Embryonic facial prominence (tissue), 1 donor: ENCODE measurements around the gene PSMD14.
"Not testable (repeated sequence)": the region's sequence is repeated elsewhere in the genome, so short reads cannot be mapped to it uniquely, and the experiment has no call there.

Experiments
- DNase-seq: peaks from one replicate; pipeline ENCODE4 v3.0.0-alpha.2; 2016; ENCODE audit errors: extremely low spot score

The PSMD14 gene

GRCh38 chr2:161337247-161337646 lies 29.0 kb downstream of the PSMD14 start:
- DNase-seq: no peak

GRCh38 chr2:161339532-161339931 lies 31.3 kb downstream of the PSMD14 start:
- not testable (repeated sequence) for DNase-seq

DNA sequence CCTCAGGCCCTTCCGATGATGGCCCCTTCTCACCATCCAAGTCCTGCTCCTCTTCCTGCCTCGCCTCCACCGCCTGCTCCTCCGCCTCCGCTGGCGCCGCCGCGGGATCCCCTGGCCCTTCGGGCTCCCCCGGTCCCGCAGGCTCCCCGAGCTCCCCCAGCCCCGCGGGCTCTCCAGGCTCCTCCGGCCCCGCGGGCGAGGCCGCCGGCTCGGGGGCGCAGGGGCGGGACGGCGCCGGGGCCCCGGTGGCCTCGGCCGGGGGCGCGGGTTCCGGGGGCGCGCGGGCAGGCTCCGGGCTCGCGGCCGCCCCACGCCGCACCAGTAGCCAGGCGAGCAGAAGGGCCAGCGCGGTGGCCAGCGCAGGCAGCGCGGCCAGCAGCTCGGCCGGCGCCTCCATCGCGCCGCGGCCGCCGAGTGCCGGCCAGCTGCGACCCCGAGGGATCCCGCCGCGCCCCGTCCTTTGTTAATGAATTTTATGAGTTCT lies 32.7 kb downstream of the PSMD14 start:
- DNase-seq: not testable (repeated sequence)

DNA sequence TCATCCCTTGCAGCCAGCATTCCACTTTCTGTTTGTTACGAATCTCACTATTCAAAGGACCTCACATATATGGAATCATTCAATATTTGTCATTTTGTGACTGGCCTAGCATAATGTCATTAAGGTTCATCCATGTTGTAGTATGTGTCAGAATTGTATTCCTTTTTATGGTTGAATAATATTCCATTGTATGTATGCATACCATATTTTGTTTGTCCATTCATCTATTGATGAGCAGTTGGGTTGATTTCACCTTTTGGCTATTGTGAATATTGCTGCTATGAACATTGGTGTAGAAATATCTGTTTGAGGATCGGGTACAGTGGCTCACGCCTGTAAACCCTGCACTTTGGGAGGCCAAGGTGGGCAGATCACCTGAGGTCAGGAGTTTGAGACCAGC lies 35.0 kb downstream of the PSMD14 start:
- no peak for DNase-seq

DNA sequence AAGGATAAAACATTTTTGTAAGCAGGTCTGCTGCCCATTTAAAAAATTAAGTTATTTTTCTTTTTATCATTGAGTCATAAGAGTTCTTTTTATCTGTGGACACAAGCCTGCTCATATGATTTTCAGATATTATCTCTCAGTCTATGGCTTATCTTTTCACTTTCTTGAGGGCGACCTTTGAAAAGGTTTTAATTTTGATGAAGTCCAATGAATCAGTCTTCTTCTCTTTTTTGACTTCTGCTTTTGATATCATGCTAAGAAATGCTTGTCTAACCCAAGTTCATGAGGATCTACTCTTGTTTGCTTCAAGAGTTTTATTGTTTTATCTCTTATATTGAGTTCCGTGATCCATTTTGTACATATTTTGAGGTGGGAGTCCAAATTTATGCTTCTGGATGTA lies 36.5 kb downstream of the PSMD14 start:
- DNase-seq: no peak

GRCh38 chr2:161351678-161352077 lies 43.5 kb downstream of the PSMD14 start:
- DNase-seq: no peak

- DNase-seq: no peak
Observed at GRCh38 chr2:161352719-161353118, 44.5 kb downstream of the PSMD14 start.

- DNase-seq: no peak
Observed at GRCh38 chr2:161353543-161353942, 45.3 kb downstream of the PSMD14 start.

DNA sequence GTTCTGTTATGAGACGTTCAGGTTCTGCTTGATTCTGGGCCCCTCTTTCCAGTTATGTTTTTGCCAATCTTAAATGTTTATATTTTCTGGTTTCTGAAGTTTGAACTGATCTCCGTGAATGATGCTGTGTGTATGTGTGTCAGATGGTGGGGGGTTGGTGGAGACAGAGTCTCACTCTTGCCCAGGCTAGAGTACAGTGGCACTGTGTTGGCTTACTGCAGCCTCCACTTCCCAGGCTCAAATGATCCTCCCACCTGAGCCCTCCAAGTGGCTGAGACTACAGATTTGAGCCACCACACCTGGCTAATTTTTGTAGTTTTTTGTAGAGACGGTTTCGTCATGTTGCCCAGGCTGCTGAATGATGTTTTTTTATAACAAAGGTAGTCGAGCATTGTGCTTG lies 45.9 kb downstream of the PSMD14 start:
- no peak for DNase-seq

- DNase-seq: no peak
Observed at GRCh38 chr2:161355106-161355505, 46.9 kb downstream of the PSMD14 start.

GRCh38 chr2:161355983-161356382 lies 47.8 kb downstream of the PSMD14 start:
- no peak for DNase-seq

- DNase-seq: no peak
Observed at GRCh38 chr2:161357097-161357496, 48.9 kb downstream of the PSMD14 start.

DNA sequence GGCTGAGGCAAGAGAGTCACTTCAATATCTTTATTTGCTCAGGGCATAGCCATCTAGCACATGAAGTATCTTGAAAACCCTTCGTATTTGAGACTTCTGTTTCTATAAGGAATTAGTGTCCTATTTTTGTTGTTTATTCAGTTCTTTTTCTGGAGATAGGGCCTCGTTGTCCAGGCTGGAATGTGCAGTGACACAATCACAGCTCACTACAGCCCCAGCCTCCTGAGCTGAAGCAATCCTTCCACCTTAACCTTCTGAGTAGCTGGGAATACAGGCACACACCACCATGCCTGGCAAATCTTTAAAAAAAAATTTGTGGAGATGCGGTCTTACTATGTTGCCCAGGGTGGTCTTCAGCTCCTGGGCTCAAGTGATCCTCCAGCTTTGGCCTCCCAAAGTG lies 50.6 kb downstream of the PSMD14 start:
- DNase-seq: no peak

DNA sequence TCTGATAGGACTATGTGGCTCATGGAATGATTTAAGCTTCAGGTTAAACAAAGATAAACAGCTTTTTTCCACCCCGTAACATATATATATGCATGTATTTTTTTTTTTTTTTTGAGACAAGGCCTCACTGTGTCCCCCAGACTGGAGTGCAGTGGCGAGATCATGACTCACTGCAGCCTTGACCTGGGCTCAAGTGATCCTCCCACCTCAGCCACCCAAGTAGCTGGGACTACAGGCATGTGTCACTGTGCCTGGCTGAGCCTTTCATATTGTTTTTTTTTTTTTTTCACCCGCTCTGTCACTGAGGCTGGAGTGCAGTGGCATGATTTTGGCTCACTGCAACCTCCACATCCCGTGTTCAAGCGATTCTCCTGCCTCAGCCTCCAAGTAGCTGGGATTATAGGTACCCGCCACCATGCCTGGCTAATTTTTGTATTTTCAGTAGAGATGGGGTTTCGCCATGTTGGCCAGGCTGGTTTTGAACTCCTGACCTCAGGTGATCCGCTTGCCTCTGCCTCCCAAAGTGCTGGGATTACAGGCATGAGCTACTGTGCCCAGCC lies 52.0 kb downstream of the PSMD14 start:
- DNase-seq: not testable (repeated sequence)

DNA sequence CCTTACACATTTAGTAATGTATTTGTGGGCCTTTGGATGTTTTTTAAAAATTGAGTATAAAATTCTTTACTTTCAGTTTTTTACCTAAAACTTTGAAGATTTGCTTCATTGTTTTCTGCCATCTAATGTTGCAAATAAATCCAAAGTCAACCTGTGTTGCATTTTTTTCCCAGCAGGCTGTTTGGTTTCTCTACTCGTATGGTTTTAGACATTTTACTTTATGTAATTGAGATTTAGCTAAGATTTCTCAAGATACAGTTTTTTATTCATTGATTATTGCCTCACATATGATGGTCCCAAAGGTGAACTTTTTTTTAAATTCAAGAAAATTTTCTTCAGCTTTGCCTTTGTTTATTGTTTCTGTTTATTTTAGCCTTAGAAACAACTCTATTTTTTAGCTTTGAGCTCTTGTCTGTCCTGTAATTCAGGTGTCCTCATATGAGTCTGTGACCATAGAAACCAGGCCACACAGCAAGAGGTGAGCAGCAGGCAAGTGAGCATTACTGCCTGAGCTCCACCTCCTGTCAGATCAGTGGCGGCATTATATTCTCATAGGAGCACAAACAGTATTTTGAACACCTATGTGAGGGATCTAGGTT lies 54.4 kb downstream of the PSMD14 start:
- no peak for DNase-seq

DNA sequence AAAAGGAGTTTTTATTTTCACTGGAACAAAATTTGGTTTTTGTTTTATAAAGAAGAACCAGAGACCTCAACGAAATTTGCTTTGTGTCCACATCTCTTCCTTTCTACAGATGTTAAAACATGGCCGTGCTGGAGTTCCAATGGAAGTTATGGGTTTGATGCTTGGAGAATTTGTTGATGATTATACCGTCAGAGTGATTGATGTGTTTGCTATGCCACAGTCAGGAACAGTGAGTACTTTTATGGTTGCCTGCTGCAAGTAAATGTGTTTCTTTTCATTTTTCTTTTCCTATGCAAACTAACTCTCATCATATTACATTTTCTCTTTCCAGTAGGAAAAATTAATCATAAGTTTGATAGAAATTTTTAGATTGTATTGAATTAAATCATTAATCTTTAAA lies 59.5 kb downstream of the PSMD14 start:
- no peak for DNase-seq

- DNase-seq: no peak
Observed at GRCh38 chr2:161369311-161369710, 61.1 kb downstream of the PSMD14 start.

DNA sequence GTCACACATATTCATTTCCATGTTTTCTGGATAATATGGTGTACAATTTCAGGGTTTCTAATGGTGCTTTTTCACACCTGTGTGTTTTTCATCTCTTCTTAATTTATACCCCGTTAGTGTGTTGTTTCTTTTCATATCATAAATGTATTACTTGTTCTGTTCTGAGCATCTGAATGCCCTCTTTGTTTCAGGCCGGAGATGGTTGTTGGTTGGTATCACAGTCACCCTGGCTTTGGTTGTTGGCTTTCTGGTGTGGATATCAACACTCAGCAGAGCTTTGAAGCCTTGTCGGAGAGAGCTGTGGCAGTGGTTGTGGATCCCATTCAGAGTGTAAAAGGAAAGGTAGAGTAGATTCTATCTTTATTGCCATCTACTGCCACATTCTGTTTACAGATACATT lies 62.8 kb downstream of the PSMD14 start:
- no peak for DNase-seq

GRCh38 chr2:161371869-161372268 lies 63.6 kb downstream of the PSMD14 start:
- no peak for DNase-seq

DNA sequence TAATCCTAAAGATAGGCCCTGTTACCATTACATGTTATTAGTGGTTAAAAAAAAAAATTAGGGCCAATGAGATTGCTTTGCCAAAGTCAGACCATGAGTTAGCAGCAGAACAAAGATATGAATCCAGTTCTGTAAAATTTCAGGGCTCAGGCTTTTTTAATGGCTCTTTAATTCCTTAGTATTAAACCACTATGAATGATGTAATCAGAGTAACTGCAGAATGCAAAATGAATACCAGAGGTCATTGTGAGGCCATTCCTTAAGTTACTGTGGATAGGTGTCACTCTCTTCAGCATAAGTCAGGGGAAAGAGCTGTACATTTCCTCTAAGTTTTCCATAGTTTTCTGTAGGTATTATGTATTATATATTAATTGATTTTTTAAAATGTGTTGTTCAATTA lies 65.7 kb downstream of the PSMD14 start:
- DNase-seq: no peak

DNA sequence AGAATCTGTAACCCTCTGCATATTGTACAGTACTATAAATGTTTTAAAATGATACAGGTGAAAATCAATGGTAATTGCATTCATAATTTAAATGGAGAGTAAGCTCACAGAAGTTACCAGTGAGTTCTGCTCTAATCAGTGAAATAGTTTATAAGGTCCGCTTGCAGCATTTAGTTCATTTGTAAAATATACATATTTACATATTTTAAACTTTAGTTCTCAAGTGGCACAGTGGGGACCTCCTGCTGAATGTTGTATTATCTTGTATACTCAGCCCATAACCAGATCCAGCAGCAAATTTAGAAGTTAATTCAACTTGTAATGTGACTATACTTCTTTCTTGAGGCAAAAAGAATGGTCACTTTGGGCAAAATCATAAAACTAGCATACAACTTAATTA lies 66.2 kb downstream of the PSMD14 start:
- no peak for DNase-seq

- DNase-seq: no peak
Observed at GRCh38 chr2:161379740-161380139, 71.5 kb downstream of the PSMD14 start.

- DNase-seq: no peak
Observed at GRCh38 chr2:161381546-161381945, 73.3 kb downstream of the PSMD14 start.

- no peak for DNase-seq
Observed at GRCh38 chr2:161382747-161383146, 74.5 kb downstream of the PSMD14 start.
